Measurements from ENCODE around the gene SMG6.

Gene SMG6

GRCh38 chr17:2137342-2138098, 166.1 kb downstream of the SMG6 start:
- no peak for DNase-seq

- no peak for DNase-seq
These were observed 167.3 kb downstream of the SMG6 start for GRCh38 chr17:2136241-2136640.

GRCh38 chr17:2128011-2128410, 175.6 kb downstream of the SMG6 start:
- no peak for DNase-seq

GRCh38 chr17:2125013-2125535, 178.5 kb downstream of the SMG6 start:
- no peak for DNase-seq

GRCh38 chr17:2124391-2124790, 179.2 kb downstream of the SMG6 start:
- DNase-seq = no peak

- DNase-seq = no peak
These were observed 180.0 kb downstream of the SMG6 start for GRCh38 chr17:2123375-2124251.

- DNase-seq = peak; percentile 59
These were observed 180.8 kb downstream of the SMG6 start for GRCh38 chr17:2122641-2123302.

GRCh38 chr17:2120586-2121335, 182.8 kb downstream of the SMG6 start:
- no peak for DNase-seq

- no peak for DNase-seq
These were observed 190.3 kb downstream of the SMG6 start for GRCh38 chr17:2113279-2113622.

- no peak for DNase-seq
These were observed 191.9 kb downstream of the SMG6 start for GRCh38 chr17:2111691-2112090.

GRCh38 chr17:2110436-2110835, 193.1 kb downstream of the SMG6 start:
- DNase-seq = no peak

GRCh38 chr17:2108170-2108569, 195.4 kb downstream of the SMG6 start:
- DNase-seq = no peak

GRCh38 chr17:2107506-2107905, 196.1 kb downstream of the SMG6 start:
- peak; percentile 45 for DNase-seq

- DNase-seq = no peak
These were observed 196.5 kb downstream of the SMG6 start for GRCh38 chr17:2107050-2107449.

GRCh38 chr17:2106308-2106955, 197.2 kb downstream of the SMG6 start:
- DNase-seq = no peak

GRCh38 chr17:2105663-2106062, 197.9 kb downstream of the SMG6 start:
- DNase-seq = no peak

GRCh38 chr17:2102931-2103809, 200.4 kb downstream of the SMG6 start:
- no peak for DNase-seq

GRCh38 chr17:2101448-2102257, 201.9 kb downstream of the SMG6 start:
- no peak for DNase-seq

- no peak for DNase-seq
These were observed 208.1 kb downstream of the SMG6 start for GRCh38 chr17:2095536-2095910.

GRCh38 chr17:2094891-2095535, 208.6 kb downstream of the SMG6 start:
- DNase-seq = peak; percentile 96
